Pancreas (tissue), 10 donors: Measurements from ENCODE around the gene ADAMTS2. TPM values are rescaled to one million over a fixed set of nuclear protein-coding genes. Genes with fewer than 3 reads are reported as not detected.

Source experiments
- ATAC-seq, 4 donors: fragments of 200-7000 bp; cut with Tn5 transposase; one replicate each; pipeline versions ENCODE4 v1.8.0 to v1.9.1; 2020; ENCODE audit warnings: mild to moderate bottlenecking in 4 of 4, moderate library complexity in 4 of 4
- DNase-seq, 6 donors: peaks; one replicate each; pipeline ENCODE4 v3.0.0-alpha.2; 2020
- FAIRE-seq: peaks from 2 replicates; lab custom pipeline; 2012; peaks lifted over from hg19 to GRCh38; lab: Jason Lieb, UNC
- H3K27ac ChIP-seq, 4 donors: fragments of 200-600 bp; sonication (generic); 1 replicate in 3 of 4; 2 replicates in 1 of 4; pipeline versions ENCODE4 v1.5.0 to v1.8.0; 2020
- H3K27me3 ChIP-seq, 4 donors: fragments of 200-600 bp; one replicate each; pipeline ENCODE4 v1.8.0; 2021
- H3K36me3 ChIP-seq, 3 donors: fragments of 200-600 bp; sonication (generic) in 1 of 3; one replicate each; pipeline versions ENCODE4 v1.5.0 to v1.8.0; 2020 to 2021
- H3K4me1 ChIP-seq, 3 donors: fragments of 200-600 bp; one replicate each; pipeline ENCODE4 v1.8.0; 2021
- H3K4me3 ChIP-seq, 4 donors: fragments of 200-600 bp; sonication (generic) in 2 of 4; one replicate each; pipeline versions ENCODE4 v1.5.0 to v1.8.0; 2020 to 2021
- H3K9me3 ChIP-seq, 4 donors: fragments of 200-600 bp; one replicate each; pipeline ENCODE4 v1.8.0; 2021
- CTCF ChIP-seq, 4 donors: fragments of 200-600 bp; sonication (generic) in 3 of 4; IDR thresholded peaks; one replicate each; pipeline versions ENCODE4 v1.5.0 to v1.8.0; 2021; ENCODE audit warnings: antibody characterized with exemption in 4 of 4
- WGBS, 2 donors: extraction: QIAGEN DNeasy Blood & Tissue Kit; methylation state at CpG; one replicate each; pipeline ENCODE4 v1.1.7; 2013; 5-methylcytosine and 5-hydroxymethylcytosine counted together
- intact Hi-C, 3 donors: fragments of 100-400 bp; cut with DNase I; formaldehyde crosslinking; loops; one replicate each; pipeline versions ENCODE4 v1.11.1 to v1.14.2; 2022
- polyA plus RNA-seq, 2 donors: library from polyadenylated mRNA; stranded (reverse); fragments of 200-250 nt; gene quantifications; one replicate each; pipeline ENCODE4 v1.2.3, GENCODE V29; 2013
- total RNA-seq, 6 donors: library from RNA; stranded (reverse); fragmentation: NEBNext Ultra II Directional in 4 of 6; extraction: Animal tissue kit (Norgen Biotek cat#: 25700) in 4 of 6; gene quantifications; one replicate each; pipeline versions ENCODE4 v1.2.1 to v1.2.4, GENCODE V29; 2021 to 2023
- donor health status: healthy with polysubstance abuse.
- donor health status: DM: no; HTN: no; CAD: no; lungs with moderate emphysema.
- donor health status: DM: no; HTN: no; CAD: no.
- donor health status: control.
- donor health status: control.
- donor health status: Bipolar disorder and iron deficiency.
- donor health status: DM: yes; HTN: yes; CAD: no.
- donor health status: DM: no; HTN: no; CAD: no.
- donor health status: DM: no; HTN: no; CAD: no.
- donor health status: DM: yes; HTN: yes; CAD: no.

The ADAMTS2 gene
- total and polyA plus RNA-seq, 8 donors = 1.3 to 18.5 (median 5.8) TPM

GRCh38 chr5:179290681-179291540 lies 54.4 kb downstream of the ADAMTS2 start:
- intact Hi-C loops = no loop called here
- no peak overlapping the region for H3K27ac ChIP-seq
- no peaks in the 10 kb centered on the region for H3K4me1 ChIP-seq
- peak in 2 of 6 donors; percentile 35 to 46 for DNase-seq
- H3K27me3 ChIP-seq = no peaks in the 10 kb centered on the region
- no peaks in the 10 kb centered on the region for H3K36me3 ChIP-seq
- 55 to 70% methylated on average over 19 of the region's 19 CpGs for WGBS, 2 donors
- H3K9me3 ChIP-seq = no peaks in the 10 kb centered on the region
- H3K4me3 ChIP-seq = no peak overlapping the region
- no peak for FAIRE-seq
- no peak for TF ChIP-seq CTCF (IDR thresholded peaks at IDR 0.05)
- no peak for ATAC-seq

- DNase-seq = peak in 1 of 6 donors; percentile 6
- Histone ChIP-seq H3K4me1 (no peaks in the 10 kb centered on the region), H3K9me3 (no peaks in the 10 kb centered on the region), H3K27ac (no peak overlapping the region), H3K36me3 (no peaks in the 10 kb centered on the region), H3K27me3 (no peaks in the 10 kb centered on the region), H3K4me3 (no peak overlapping the region)
- intact Hi-C loops = no loop called here
- no peak for ATAC-seq
- no peak for FAIRE-seq
- WGBS, 2 donors = 63 to 73% methylated on average over 13 of the region's 13 CpGs
- TF ChIP-seq CTCF (IDR thresholded peaks at IDR 0.05) = no peak
Measured at GRCh38 chr5:179289756-179290385, 55.4 kb downstream of the ADAMTS2 start.

DNA sequence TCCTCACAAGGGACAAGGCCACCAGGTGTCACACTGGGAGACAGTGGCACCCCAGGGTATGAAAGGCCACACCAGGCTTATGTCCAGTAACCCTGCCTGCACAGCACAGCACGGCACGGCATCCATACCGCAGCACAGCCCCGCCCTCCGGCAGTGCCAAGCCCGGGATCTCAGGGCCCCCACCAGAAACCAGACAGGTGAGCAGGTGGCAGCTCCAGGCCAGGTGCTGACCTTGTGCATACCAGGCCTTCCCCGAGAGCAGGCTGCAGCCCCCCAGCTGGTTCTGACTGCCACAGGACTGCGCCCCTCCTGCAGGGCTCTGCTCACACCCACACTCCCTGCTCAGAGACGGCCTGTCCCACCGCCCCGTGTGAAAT lies 56.5 kb downstream of the ADAMTS2 start:
- DNase-seq = peak in 2 of 6 donors; percentile 39 to 52
- H3K27ac ChIP-seq = no peak overlapping the region
- no peak for FAIRE-seq
- no peaks in the 10 kb centered on the region for H3K9me3 ChIP-seq
- no peaks in the 10 kb centered on the region for H3K4me1 ChIP-seq
- ATAC-seq = no peak
- H3K36me3 ChIP-seq = no peaks in the 10 kb centered on the region
- intact Hi-C loops = no loop called here
- H3K27me3 ChIP-seq = no peaks in the 10 kb centered on the region
- TF ChIP-seq CTCF (IDR thresholded peaks at IDR 0.05) = no peak
- H3K4me3 ChIP-seq = no peak overlapping the region
- WGBS, 2 donors = 54 to 58% methylated on average over 11 of the region's 11 CpGs

DNA sequence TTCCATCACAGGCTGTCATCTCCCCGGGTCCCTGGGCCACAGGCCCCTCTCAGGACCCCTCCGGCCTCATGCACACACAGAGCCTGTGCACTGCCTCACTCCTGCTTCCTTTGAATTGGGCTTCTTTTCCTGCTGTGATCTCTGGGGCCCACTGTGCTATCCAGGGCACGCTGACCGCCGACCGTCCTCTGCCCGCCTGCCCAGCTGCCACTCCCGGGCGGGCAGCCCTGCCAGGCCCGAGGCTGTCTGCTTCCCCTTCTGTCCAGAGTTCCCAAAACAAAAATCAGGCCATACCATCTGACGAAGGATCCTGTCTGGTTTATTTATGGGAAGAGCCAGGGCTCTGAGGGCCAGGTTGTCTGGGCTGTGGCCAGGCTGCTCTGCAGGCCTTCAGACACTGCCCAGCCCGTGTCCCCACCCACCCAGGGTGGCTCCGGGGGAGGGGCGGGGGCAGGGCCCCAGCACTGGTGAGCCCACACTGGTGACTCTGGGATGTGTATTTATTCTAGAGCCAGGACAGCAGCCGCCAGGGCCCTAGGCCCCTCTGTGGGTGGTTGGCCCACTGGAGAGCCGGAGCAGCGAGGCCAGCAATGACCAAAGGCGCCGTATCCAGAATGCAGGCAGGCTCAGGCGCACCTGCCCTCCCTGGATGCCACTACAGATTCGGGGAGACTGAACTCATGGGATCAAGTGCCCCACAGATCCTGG lies 57.0 kb downstream of the ADAMTS2 start:
- no peaks in the 10 kb centered on the region for H3K9me3 ChIP-seq
- no peaks in the 10 kb centered on the region for H3K4me1 ChIP-seq
- no peak overlapping the region for H3K4me3 ChIP-seq
- no peak for TF ChIP-seq CTCF (IDR thresholded peaks at IDR 0.05)
- ATAC-seq = peak in 1 of 4 donors; percentile 4
- DNase-seq = peak in 2 of 6 donors; percentile 31 to 49
- intact Hi-C loops = no loop called here
- no peak overlapping the region for H3K27ac ChIP-seq
- no peaks in the 10 kb centered on the region for H3K27me3 ChIP-seq
- no peaks in the 10 kb centered on the region for H3K36me3 ChIP-seq
- WGBS, 2 donors = 62 to 74% methylated on average over 21 of the region's 21 CpGs
- FAIRE-seq = no peak
